Peyer's patch (tissue), 4 donors: ENCODE results near the gene CHTOP.

Source experiments
- CTCF ChIP-seq, 6 experiments: fragments of 450-650 bp in 4 of 6; fragments of 200-600 bp in 2 of 6; sonication (generic) in 1 of 6; IDR thresholded peaks; one replicate each; pipeline ENCODE4 v1.5.1; 2017 to 2019; ENCODE audit warnings: antibody characterized with exemption in 6 of 6, mild to moderate bottlenecking in 3 of 6, moderate library complexity in 1 of 6
- POLR2A ChIP-seq, 2 donors: fragments of 450-650 bp; IDR thresholded peaks; one replicate each; pipeline ENCODE4 v1.5.1; 2017; ENCODE audit warnings: antibody characterized with exemption in 2 of 2, mild to moderate bottlenecking in 2 of 2, moderate library complexity in 2 of 2

DNA sequence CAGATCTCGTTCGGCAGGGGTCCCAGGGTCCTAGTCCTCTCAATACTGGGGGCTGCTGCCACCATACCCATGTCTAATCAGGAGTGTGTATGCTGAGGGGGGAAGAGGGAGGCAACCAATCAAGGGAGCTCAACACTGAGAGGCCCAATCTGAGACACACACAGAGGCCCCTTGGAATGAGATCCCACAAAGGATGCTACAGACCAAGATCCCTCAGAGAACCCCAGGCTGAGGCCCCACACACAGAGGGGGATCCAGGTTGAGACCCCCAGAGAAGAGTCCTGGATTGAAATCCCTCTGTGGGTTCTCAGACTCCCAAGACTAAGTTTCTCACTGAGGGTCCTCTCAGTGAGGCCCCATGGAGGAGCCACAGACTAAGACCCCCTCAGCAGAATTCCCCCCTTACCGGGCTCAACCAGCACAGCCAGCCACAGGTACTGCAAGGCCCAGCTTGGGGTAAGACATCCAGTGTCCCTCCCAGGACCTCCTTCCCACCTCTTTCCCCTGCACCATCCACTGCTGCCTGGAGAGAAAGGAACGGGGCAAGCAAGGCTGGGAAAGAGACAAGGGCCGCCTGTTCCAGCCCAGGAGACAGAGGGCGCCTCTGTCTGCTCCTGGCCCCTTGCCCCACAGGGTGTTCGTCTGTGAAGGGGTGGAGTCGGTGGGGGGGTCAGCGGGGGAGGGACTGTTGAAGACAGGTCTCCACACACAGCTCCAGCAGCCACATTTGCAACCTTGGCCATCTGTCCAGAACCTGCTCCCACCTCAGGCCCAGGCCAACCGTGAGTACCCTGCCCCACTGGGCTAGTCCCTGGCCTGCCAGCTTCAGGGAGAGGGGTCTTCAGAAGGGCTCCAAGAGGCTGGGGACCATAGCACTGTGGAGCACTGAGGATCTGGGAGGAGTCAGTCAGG, 5.9 kb upstream of the CHTOP start, which contains the start of gene S100A1:
- TF ChIP-seq CTCF (IDR thresholded peaks at IDR 0.05) (peak in 1 of 6 experiments; percentile 73), POLR2A (IDR thresholded peaks at IDR 0.05) (no peak)
